Measurements from ENCODE around the gene KLHL2. TPM values are rescaled to one million over a fixed set of nuclear protein-coding genes. Genes with fewer than 3 reads are reported as not detected.

Gene KLHL2
- total and polyA plus RNA-seq, 2 experiments from 2014 or later: 7.1 to 14.8 TPM

DNA sequence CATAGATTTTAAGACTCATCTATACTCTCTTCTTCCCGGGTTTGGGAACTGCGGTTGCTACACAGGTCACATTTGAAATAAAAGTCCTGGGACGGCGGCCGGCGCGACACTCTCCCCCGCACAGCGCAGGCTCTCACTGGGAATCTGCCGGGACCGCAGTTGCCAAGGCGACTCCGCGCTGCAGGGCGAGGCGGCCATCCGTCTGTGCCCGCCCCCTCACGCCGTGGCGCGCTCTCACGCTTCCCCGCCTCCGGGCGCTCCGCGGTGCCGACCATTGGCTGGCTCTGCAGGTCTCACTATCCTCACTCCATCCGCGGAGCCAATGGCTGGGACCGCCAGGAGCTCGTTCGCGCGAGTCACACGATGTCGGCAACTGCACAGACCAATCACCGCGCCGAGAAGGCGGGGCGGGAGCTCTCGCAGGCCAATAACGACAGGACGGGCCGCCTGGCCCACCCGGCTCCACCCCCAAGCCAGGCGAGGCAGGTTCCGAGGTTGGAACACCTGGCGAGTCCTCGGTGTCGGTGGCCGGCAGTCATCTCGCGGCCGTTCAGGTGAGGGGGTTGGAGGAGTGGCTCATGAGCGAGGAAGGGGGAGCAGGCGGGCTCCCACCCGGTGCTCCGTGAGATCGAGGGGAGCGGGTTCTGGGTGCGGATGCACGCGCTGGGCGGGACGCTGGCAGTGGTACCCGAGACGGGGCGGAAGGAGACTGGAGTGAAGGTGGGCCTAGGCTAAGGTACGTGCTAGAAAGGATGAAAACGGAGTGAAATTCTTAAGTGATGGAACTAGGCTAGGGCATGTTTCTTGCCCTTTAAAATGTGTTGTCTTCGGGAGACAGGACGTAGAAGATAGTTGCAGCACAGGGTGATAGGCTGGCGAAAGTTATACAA lies 120.1 kb downstream of the KLHL2 start, which contains the start of gene MSMO1 (continued):
- TF ChIP-seq ZNF462 (CRISPR knock-in tag; IDR thresholded peaks at IDR 0.05): no peak
- TF ChIP-seq POLR2AphosphoS5 (IDR thresholded peaks at IDR 0.05; ENCODE audit: low read depth): peak; percentile 99

- Histone ChIP-seq H3K27ac (ENCODE audit: low read depth) (0 out of 2 replicates have a peak overlapping the region, but pooled peaks have one; percentile 35), H3K27me3 (ENCODE audit: insufficient read depth) (no peaks in the 10 kb centered on the region), H3K4me3 (peak overlapping the region; percentile 99), H3K4me1 (ENCODE audit: insufficient read depth) (peaks cover 42% of the 10 kb centered on the region), H3K4me2 (peak overlapping the region; percentile 98), H4K20me1 (replicated peaks; ENCODE audit: insufficient read depth) (peaks cover 46% of the 10 kb centered on the region), H2AFZ (no peak overlapping the region), H3K9me2 (ENCODE audit: insufficient read depth) (no peaks in the 10 kb centered on the region), H3F3A (replicated peaks; ENCODE audit: low read depth) (no peaks in the 10 kb centered on the region; the same call in 1 of the 2 replicates), H3K79me2 (replicated peaks; ENCODE audit: insufficient read depth) (peaks cover 55% of the 10 kb centered on the region), H3K36me3 (ENCODE audit: insufficient read depth) (peaks cover 23% of the 10 kb centered on the region)
- ATAC-seq (no peak; the same call in 2 of the 3 replicates), DNase-seq (ENCODE audit: low spot score) (no peak)
- H3K4me3 Mint-ChIP-seq: no peak overlapping the region
- no peaks in the 10 kb centered on the region for H3K9me3 Mint-ChIP-seq
- peaks cover 5% of the 10 kb centered on the region for H3K27me3 Mint-ChIP-seq (ENCODE audit: insufficient read depth, low read depth, poor library complexity)
- H3K4me1 Mint-ChIP-seq: peaks cover 43% of the 10 kb centered on the region
- no peak overlapping the region for H3K27ac Mint-ChIP-seq
- H3K36me3 Mint-ChIP-seq (ENCODE audit: low read depth): peaks cover 24% of the 10 kb centered on the region
- TF ChIP-seq ZNF462 (CRISPR knock-in tag; IDR thresholded peaks at IDR 0.05) (no peak), EZH2phosphoT487 (IDR thresholded peaks at IDR 0.05; ENCODE audit: unreplicated experiment) (no peak)
- TF ChIP-seq, protein P1, sequence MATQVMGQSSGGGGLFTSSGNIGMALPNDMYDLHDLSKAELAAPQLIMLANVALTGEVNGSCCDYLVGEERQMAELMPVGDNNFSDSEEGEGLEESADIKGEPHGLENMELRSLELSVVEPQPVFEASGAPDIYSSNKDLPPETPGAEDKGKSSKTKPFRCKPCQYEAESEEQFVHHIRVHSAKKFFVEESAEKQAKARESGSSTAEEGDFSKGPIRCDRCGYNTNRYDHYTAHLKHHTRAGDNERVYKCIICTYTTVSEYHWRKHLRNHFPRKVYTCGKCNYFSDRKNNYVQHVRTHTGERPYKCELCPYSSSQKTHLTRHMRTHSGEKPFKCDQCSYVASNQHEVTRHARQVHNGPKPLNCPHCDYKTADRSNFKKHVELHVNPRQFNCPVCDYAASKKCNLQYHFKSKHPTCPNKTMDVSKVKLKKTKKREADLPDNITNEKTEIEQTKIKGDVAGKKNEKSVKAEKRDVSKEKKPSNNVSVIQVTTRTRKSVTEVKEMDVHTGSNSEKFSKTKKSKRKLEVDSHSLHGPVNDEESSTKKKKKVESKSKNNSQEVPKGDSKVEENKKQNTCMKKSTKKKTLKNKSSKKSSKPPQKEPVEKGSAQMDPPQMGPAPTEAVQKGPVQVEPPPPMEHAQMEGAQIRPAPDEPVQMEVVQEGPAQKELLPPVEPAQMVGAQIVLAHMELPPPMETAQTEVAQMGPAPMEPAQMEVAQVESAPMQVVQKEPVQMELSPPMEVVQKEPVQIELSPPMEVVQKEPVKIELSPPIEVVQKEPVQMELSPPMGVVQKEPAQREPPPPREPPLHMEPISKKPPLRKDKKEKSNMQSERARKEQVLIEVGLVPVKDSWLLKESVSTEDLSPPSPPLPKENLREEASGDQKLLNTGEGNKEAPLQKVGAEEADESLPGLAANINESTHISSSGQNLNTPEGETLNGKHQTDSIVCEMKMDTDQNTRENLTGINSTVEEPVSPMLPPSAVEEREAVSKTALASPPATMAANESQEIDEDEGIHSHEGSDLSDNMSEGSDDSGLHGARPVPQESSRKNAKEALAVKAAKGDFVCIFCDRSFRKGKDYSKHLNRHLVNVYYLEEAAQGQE (IDR thresholded peaks at IDR 0.05; ENCODE audit: unreplicated experiment): no peak
Measured at GRCh38 chr4:165328101-165328425, 120.7 kb downstream of the KLHL2 start.

Data from GM23338 (cell line).